Left cardiac atrium (tissue), 4 donors: ENCODE data around the gene HSPA12A. TPM values are rescaled to one million over a fixed set of nuclear protein-coding genes. Genes with fewer than 3 reads are reported as not detected.
A peak's percentile ranks its signal among the peaks of the same experiment; 100 is the strongest.

Source experiments
- ATAC-seq, 2 donors: fragments of 200-7000 bp; cut with Tn5 transposase; one replicate each; pipeline ENCODE4 v1.9.1; 2020; ENCODE audit warnings: mild to moderate bottlenecking in 2 of 2, moderate library complexity in 2 of 2
- DNase-seq: peaks from one replicate; pipeline ENCODE4 v3.0.0-alpha.2; 2020
- intact Hi-C, 2 donors: fragments of 100-400 bp; cut with DNase I; formaldehyde crosslinking; loops; one replicate each; pipeline versions ENCODE4 v1.14.1 to v1.15.1; 2022 to 2023
- total RNA-seq, 2 donors: library from RNA; stranded (reverse); fragmentation: NEBNext Ultra II Directional; extraction: Animal tissue kit (Norgen Biotek cat#: 25700); gene quantifications; one replicate each; pipeline ENCODE4 v1.2.1, GENCODE V29; 2021
- donor health status: DM: no; HTN: yes; CAD: no.
- donor health status: DM: no; HTN: yes; CAD: no; lungs with severe emphysema.
- donor health status: DM: yes; HTN: yes; CAD: no.
- donor health status: Dilated cardiomyopathy.

HSPA12A gene
- total RNA-seq, 2 donors from 2014 or later = 16.6 to 23.4 TPM

- intact Hi-C loops = no loop called here
- no peak for DNase-seq
- ATAC-seq = no peak
Measured at GRCh38 chr10:116704926-116705325, 37.4 kb downstream of the HSPA12A start.

- ATAC-seq = no peak
- intact Hi-C loops = no loop called here
- DNase-seq = no peak
Measured at GRCh38 chr10:116702165-116702564, 40.2 kb downstream of the HSPA12A start.

- DNase-seq (no peak), ATAC-seq (no peak)
- intact Hi-C loops = no loop called here
Measured at GRCh38 chr10:116699471-116700150, 42.8 kb downstream of the HSPA12A start.

GRCh38 chr10:116699049-116699448, 43.3 kb downstream of the HSPA12A start:
- intact Hi-C loops = no loop called here

GRCh38 chr10:116698364-116698763, 44.0 kb downstream of the HSPA12A start:
- no peak for DNase-seq
- no peak for ATAC-seq
- intact Hi-C loops = no loop called here

More at GRCh38 chr10:116699049-116699448, 43.3 kb downstream of the HSPA12A start:
- no peak for DNase-seq
- peak in 1 of 2 donors; percentile 38 for ATAC-seq

- ATAC-seq (no peak), DNase-seq (no peak)
- intact Hi-C loops = no loop called here
Measured at GRCh38 chr10:116697816-116698215, 44.5 kb downstream of the HSPA12A start.

GRCh38 chr10:116696919-116697318, 45.4 kb downstream of the HSPA12A start:
- intact Hi-C loops = no loop called here
- DNase-seq (no peak), ATAC-seq (no peak)

GRCh38 chr10:116694927-116695268, 47.5 kb downstream of the HSPA12A start:
- intact Hi-C loops = no loop called here
- no peak for DNase-seq
- no peak for ATAC-seq

- DNase-seq = no peak
- peak in 1 of 2 donors; percentile 37 for ATAC-seq
- intact Hi-C loops = no loop called here
Measured at GRCh38 chr10:116694243-116694926, 48.0 kb downstream of the HSPA12A start.

- DNase-seq = no peak
Measured at GRCh38 chr10:116692225-116692624, 50.1 kb downstream of the HSPA12A start.

GRCh38 chr10:116691635-116692034, 50.7 kb downstream of the HSPA12A start:
- ATAC-seq = peak in 1 of 2 donors; percentile 18
- DNase-seq = no peak
- intact Hi-C loops = no loop called here

More at GRCh38 chr10:116692225-116692624, 50.1 kb downstream of the HSPA12A start:
- ATAC-seq = no peak
- intact Hi-C loops = no loop called here

- DNase-seq = peak; percentile 43
- ATAC-seq = peak; percentile 27 to 36
- intact Hi-C loops = no loop called here
Measured at GRCh38 chr10:116690356-116691322, 51.7 kb downstream of the HSPA12A start.

GRCh38 chr10:116689744-116690143, 52.6 kb downstream of the HSPA12A start:
- DNase-seq = no peak
- intact Hi-C loops = loop anchor here (5.0 to 10.0 kb wide), 3 partner anchors 53 to 475 kb away; partner anchors contain the start of gene HSPA12A (in 1 of the 2)
- ATAC-seq = no peak

- ATAC-seq = no peak
- no peak for DNase-seq
- intact Hi-C loops = loop anchor here (5.0 to 10.0 kb wide), 3 partner anchors 53 to 476 kb away; partner anchors contain the start of gene HSPA12A (in 1 of the 2)
Measured at GRCh38 chr10:116688741-116689495, 53.4 kb downstream of the HSPA12A start.

- ATAC-seq (peak; percentile 72 to 83), DNase-seq (no peak)
- intact Hi-C loops = loop anchor here (5.0 to 10.0 kb wide), 3 partner anchors 54 to 477 kb away; partner anchors contain the start of gene HSPA12A (in 1 of the 2)
Measured at GRCh38 chr10:116688241-116688711, 54.1 kb downstream of the HSPA12A start.

- intact Hi-C loops = loop anchor here (5.0 to 10.0 kb wide), 3 partner anchors 55 to 477 kb away; partner anchors contain the start of gene HSPA12A (in 1 of the 2)
- peak in 1 of 2 donors; percentile 18 for ATAC-seq
Measured at GRCh38 chr10:116687633-116688032, 54.7 kb downstream of the HSPA12A start.

GRCh38 chr10:116686632-116687031, 55.7 kb downstream of the HSPA12A start:
- no peak for ATAC-seq
- no peak for DNase-seq
- intact Hi-C loops = loop anchor here (5.0 to 10.0 kb wide), 3 partner anchors 56 to 478 kb away; partner anchors contain the start of gene HSPA12A (in 1 of the 2)

More at GRCh38 chr10:116687633-116688032, 54.7 kb downstream of the HSPA12A start:
- DNase-seq = no peak

GRCh38 chr10:116685807-116686206, 56.6 kb downstream of the HSPA12A start:
- DNase-seq = no peak
- no peak for ATAC-seq
- intact Hi-C loops = loop anchor here (5.0 to 10.0 kb wide), 3 partner anchors 56 to 479 kb away; partner anchors contain the start of gene HSPA12A (in 1 of the 2)
